T-helper 1 cell (primary cell): ENCODE data around the gene CLDN22.
"Not testable (repeated sequence)": the region's sequence is repeated elsewhere in the genome, so short reads cannot be mapped to it uniquely, and the experiment has no call there.

ENCODE experiments used
- DNase-seq, 5 donors: peaks; one replicate each; pipeline ENCODE4 v3.0.0-alpha.2; 2012 to 2020

CLDN22 gene

GRCh38 chr4:183347146-183347545 lies 27.1 kb upstream of the CLDN22 start:
- DNase-seq: no peak

GRCh38 chr4:183345261-183345660 lies 25.2 kb upstream of the CLDN22 start:
- DNase-seq: no peak

- DNase-seq: no peak
Measured at GRCh38 chr4:183344523-183345255, 24.6 kb upstream of the CLDN22 start.

- no peak for DNase-seq
Measured at GRCh38 chr4:183343730-183344129, 23.7 kb upstream of the CLDN22 start.

- DNase-seq: no peak
Measured at GRCh38 chr4:183342541-183343533, 22.8 kb upstream of the CLDN22 start.

- no peak for DNase-seq
Measured at GRCh38 chr4:183337833-183338232, 17.8 kb upstream of the CLDN22 start.

GRCh38 chr4:183337349-183337748 lies 17.3 kb upstream of the CLDN22 start:
- DNase-seq: no peak

- DNase-seq: peak in 1 of 5 donors; percentile 38
Measured at GRCh38 chr4:183335369-183335940, 15.4 kb upstream of the CLDN22 start.

- no peak for DNase-seq
Measured at GRCh38 chr4:183333983-183334382, 13.9 kb upstream of the CLDN22 start.

GRCh38 chr4:183333202-183333601 lies 13.1 kb upstream of the CLDN22 start:
- no peak for DNase-seq

GRCh38 chr4:183332447-183332846 lies 12.4 kb upstream of the CLDN22 start:
- DNase-seq: no peak

- no peak for DNase-seq
Measured at GRCh38 chr4:183330841-183331240, 10.8 kb upstream of the CLDN22 start.

- DNase-seq: no peak
Measured at GRCh38 chr4:183329954-183330742, 10.1 kb upstream of the CLDN22 start.

- no peak for DNase-seq
Measured at GRCh38 chr4:183329244-183329643, 9.2 kb upstream of the CLDN22 start.

- no peak for DNase-seq
Measured at GRCh38 chr4:183328832-183329231, 8.8 kb upstream of the CLDN22 start.

GRCh38 chr4:183327827-183328226 lies 7.8 kb upstream of the CLDN22 start:
- no peak for DNase-seq

GRCh38 chr4:183326853-183327252 lies 6.8 kb upstream of the CLDN22 start:
- DNase-seq: no peak

GRCh38 chr4:183326387-183326786 lies 6.3 kb upstream of the CLDN22 start:
- not testable (repeated sequence) for DNase-seq

- DNase-seq: no peak
Measured at GRCh38 chr4:183324619-183325018, 4.5 kb upstream of the CLDN22 start.

- DNase-seq: not testable (repeated sequence)
Measured at GRCh38 chr4:183324056-183324455, 4.0 kb upstream of the CLDN22 start.

GRCh38 chr4:183323295-183323694 lies 3.2 kb upstream of the CLDN22 start:
- DNase-seq: no peak

GRCh38 chr4:183322326-183322725 lies 2.2 kb upstream of the CLDN22 start, which contains the start of gene CLDN24:
Gene CLDN24 (minus strand): TSS chr4:183322426. CDS start chr4:183322426, 0 bp downstream.
- DNase-seq: no peak
